NAMALWA (cell line): ENCODE data around the gene OR2Y1.
A peak's percentile ranks its signal among the peaks of the same experiment; 100 is the strongest.
"Not testable (repeated sequence)": the region's sequence is repeated elsewhere in the genome, so short reads cannot be mapped to it uniquely, and the experiment has no call there.

Source experiments
- DNase-seq: peaks from one replicate; pipeline ENCODE4 v3.0.0-alpha.2; 2015; ENCODE audit warnings: low spot score

Gene OR2Y1

DNA sequence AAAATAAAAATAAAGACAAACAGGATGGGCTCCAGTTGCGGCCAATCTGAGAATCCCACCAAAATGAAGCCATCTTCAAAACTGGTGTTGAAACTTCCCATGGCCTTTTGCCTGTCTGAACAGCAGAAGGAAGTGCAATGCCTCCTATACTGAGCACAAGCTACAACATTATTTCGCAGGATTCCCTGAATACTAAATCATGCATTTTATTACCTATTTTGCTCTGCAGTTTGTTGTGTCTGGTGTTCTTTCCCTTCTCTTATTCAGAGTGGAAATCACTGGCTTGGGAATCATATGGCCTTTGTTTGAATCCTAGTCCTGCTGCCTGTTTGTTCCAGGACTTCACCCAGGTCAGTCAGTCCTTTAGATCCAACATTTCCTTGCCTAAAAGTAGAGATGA, at the start of gene OR2Y1:
TSS of gene OR2Y1 (minus strand) at position 101 of the 400 bp plus-strand sequence. CDS start at position 101, 0 bp downstream.
- DNase-seq: no peak

DNA sequence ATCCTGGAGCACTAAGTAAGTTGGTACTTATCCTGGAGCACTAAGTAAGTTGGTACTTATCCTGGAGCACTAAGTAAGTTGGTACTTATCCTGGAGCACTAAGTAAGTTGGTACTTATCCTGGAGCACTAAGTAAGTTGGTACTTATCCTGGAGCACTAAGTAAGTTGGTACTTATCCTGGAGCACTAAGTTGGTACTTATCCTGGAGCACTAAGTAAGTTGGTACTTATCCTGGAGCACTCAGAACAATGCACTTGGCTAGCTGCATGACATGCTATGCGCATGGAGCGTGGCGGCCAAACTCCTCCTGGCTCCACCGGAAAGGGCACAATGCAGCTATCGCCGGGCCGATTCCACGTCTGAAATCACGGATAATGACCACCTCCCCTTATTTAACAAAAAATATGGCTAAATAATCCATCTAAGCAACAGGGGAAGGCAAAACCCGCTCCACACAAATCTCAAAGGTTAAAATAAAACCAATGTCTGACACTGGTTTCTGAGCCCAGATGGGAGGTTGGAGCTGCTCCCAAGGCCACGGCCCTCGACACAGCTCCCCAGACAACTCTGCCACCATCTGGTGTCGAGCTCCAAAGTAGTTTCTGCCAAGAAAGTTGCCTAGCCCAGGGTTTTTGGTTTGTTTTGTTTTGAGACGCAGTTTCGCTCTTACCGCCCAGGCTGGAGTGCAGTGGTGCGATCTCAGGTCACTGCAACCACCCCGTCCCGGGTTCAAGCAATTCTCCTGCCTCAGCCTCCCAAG, 49.0 kb upstream of the OR2Y1 start:
- DNase-seq: not testable (repeated sequence)

- no peak for DNase-seq
Measured at GRCh38 chr5:180787711-180788431, 48.0 kb upstream of the OR2Y1 start.

DNA sequence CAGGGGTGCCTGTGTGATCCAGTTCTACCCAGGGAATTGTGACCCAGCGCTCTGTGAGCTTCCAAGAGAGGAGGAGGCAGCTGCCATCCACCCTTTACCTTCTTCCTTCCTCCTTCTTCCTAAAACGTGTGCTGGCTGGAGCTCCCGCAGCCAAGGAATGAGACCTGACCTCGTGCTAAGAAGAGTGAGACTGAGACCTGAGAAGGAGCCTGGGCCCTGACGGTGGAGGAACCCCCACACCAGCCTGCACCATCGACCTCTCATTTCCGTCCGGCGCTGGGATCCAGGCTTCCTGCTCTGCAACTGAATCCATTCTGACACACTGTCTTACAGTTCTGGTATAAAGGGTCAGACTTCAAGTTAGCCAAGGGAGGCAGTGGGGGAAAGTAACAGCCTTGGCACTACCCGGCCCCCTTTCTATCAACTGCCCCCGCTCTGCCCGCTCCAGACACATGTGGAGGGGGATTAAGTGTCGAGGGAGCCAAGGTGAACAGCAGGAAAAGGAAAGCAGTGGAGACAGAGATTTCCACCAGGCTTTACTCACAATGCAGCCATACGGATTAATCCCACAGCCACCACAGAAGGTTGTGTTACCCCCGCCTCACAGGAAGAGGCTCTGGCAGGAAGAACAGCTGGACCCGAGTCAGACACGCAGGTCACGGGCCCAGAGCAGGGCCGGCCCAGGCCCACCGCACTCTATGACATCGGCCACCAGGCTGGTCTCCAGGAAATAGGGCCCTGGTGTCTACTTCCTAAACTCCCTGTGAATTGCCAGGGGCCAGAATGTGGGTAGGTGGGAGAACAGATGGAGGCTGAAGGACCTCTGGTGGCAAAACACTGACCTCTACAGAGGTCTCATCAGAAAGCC, 46.9 kb upstream of the OR2Y1 start:
- DNase-seq: no peak

GRCh38 chr5:180785794-180786221, 46.0 kb upstream of the OR2Y1 start:
- no peak for DNase-seq

- no peak for DNase-seq
Measured at GRCh38 chr5:180785121-180785781, 45.4 kb upstream of the OR2Y1 start.

GRCh38 chr5:180784497-180785097, 44.7 kb upstream of the OR2Y1 start:
- peak; percentile 80 for DNase-seq

- no peak for DNase-seq
Measured at GRCh38 chr5:180783340-180784052, 43.6 kb upstream of the OR2Y1 start.

DNA sequence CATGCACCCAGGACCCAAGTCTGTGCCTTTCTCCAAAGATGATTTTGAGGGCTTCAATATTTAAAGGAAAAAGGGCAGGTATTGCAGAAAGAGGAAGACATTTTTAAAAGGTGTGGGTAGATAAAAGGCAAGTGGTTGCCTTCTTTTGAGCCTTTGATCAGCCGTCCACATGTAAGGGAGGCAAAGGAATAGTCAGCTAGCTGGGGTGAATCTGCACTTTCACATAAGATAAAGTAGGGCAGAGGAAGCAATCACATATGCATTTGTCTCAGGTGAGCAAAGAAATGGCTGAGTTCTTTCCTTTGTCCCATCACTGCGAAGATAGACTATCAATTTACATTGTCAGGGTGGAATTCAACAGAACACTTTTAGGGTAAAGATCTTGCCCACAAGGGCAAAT, 42.9 kb upstream of the OR2Y1 start:
- no peak for DNase-seq

DNA sequence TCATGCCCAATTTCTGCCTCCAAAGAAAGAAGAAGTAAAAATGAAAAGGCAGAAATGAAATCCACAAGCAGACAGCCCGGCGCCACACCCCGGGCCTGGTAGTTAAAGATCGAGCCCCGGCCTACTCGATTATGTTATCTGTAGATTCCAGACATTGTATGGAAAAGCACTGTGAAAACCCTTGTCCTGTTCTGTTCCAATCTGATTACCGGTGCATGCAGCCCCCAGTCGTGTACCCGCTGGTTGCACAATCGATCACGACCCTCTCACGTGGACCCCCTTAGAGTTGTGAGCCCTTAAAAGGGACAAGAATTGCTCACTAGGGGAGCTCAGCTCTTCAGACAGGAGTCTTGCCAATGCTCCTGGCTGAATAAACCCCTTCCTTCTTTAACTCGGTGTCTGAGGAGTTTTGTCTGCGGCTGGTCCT, 42.1 kb upstream of the OR2Y1 start:
- not testable (repeated sequence) for DNase-seq

- DNase-seq: no peak
Measured at GRCh38 chr5:180779985-180780610, 40.2 kb upstream of the OR2Y1 start.

GRCh38 chr5:180777475-180777874, 37.6 kb upstream of the OR2Y1 start:
- DNase-seq: no peak

- DNase-seq: no peak
Measured at GRCh38 chr5:180776376-180776775, 36.5 kb upstream of the OR2Y1 start.

GRCh38 chr5:180775624-180776023, 35.8 kb upstream of the OR2Y1 start:
- no peak for DNase-seq

GRCh38 chr5:180771839-180772238, 32.0 kb upstream of the OR2Y1 start:
- no peak for DNase-seq

- DNase-seq: no peak
Measured at GRCh38 chr5:180769821-180770220, 30.0 kb upstream of the OR2Y1 start.

- no peak for DNase-seq
Measured at GRCh38 chr5:180755601-180756000, 15.7 kb upstream of the OR2Y1 start.

GRCh38 chr5:180744253-180744652, 4.4 kb upstream of the OR2Y1 start:
- DNase-seq: no peak

- DNase-seq: no peak
Measured at GRCh38 chr5:180742727-180743126, 2.9 kb upstream of the OR2Y1 start.

DNA sequence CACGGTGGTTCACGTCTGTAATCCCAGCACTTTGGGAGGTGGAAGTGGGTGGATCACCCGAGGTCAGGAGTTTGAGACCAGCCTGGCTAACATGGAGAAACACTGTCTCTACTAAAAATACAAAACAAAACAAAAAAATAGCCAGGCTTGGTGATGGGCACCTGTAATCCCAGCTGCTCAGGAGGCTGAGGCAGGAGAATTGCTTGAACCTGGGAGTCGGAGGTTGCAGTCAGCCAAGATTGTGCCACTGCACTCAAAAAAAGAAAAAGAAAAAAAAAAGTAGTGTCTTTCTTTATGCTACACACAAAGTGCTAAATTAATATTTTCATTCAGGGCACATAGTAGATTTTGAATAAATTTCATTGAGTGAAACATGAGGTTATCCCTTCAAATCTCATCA, 1.1 kb upstream of the OR2Y1 start:
- not testable (repeated sequence) for DNase-seq
